GM18508 (cell line): ENCODE measurements around the gene EAPP.
"Not testable (repeated sequence)": the region's sequence is repeated elsewhere in the genome, so short reads cannot be mapped to it uniquely, and the experiment has no call there.

ENCODE experiments used
- ATAC-seq: cut with Tn5 transposase; IDR thresholded peaks from one replicate; pipeline ENCODE4 v1.9.1; 2021; ENCODE audit warnings: moderate number of reproducible peaks; ENCODE audit not compliant: insufficient read depth, unreplicated experiment

The EAPP gene

DNA sequence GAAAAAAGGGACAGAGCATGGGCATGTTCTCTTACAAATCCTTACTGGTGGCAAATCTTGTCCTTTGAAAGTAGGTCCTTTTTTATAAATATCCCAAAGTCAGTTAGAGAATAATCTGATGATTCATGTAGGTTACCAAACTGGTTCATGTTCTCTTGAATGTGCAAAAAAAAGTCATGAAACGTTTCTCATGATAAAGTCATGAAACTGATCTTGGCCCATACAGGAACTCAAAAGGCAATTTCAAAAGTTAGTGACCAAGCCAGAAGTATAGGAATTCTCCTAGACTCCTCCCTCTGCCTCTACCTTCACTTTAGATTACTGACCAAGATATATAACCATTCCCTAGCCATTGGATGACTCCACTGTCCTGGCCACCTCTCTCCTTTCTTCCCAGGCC lies 50.2 kb downstream of the EAPP start:
- no peak for ATAC-seq

- no peak for ATAC-seq
Measured at GRCh38 chr14:34488528-34488927, 51.0 kb downstream of the EAPP start.

GRCh38 chr14:34484726-34485125 lies 54.8 kb downstream of the EAPP start:
- no peak for ATAC-seq

GRCh38 chr14:34482463-34482862 lies 57.0 kb downstream of the EAPP start:
- ATAC-seq = no peak

DNA sequence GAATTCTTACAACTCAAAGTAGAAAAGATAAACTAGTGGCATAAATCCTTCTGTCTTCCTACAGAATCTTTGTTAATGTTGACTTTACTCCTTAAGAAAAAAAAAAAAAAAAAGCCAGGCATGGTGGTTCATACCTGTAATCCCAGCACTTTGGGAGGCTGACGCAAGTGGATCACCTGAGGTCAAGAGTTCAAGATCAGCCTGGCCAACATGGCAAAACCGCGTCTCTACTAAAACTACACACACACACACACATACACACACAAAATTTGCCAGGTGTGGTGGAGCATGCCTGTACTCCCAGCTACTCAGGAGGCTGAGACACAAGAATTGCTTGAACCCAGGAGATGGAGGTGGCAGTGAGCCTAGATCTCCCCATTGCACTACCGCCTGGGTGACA lies 59.8 kb downstream of the EAPP start:
- no peak for ATAC-seq

- ATAC-seq = no peak
Measured at GRCh38 chr14:34478261-34478660, 61.2 kb downstream of the EAPP start.

DNA sequence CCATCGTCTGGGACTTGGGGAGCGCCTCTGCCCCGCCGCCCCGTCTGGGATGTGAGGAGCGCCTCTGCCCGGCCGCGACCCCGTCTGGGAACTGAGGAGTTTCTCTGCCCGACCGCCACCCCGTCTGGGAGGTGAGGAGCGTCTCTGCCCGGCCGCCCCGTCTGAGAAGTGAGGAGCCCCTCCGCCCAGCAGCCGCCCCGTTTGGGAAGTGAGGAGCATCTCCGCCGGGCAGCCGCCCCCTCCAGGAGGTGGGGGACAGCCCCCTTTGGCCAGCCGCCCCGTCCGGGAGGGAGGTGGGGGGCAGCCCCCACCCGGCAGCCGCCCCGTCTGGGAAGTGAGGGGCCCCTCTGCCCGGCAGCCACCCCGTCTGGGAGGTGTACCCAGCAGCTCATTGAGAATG lies 63.5 kb downstream of the EAPP start:
- ATAC-seq = not testable (repeated sequence)

DNA sequence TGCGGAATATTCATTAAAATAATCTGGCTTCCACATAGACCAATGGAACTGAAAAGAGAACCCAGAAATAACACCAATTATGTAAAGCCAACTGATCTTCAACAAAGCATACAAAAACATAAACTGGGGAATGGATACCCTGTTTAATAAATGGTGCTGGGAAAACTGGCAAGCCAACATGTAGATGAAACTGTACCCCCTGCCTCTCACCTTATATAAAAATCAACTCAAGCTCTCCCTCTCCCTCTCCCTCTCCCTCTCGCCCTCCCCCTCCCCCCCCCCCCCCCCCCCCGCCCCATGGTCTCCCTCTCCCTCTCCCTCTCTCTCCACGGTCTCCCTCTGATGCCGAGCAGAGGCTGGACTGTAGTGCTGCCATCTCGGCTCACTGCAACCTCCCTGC lies 64.3 kb downstream of the EAPP start:
- ATAC-seq = no peak

GRCh38 chr14:34474187-34474679 lies 65.3 kb downstream of the EAPP start:
- no peak for ATAC-seq

GRCh38 chr14:34472706-34473279 lies 66.7 kb downstream of the EAPP start:
- no peak for ATAC-seq

- no peak for ATAC-seq
Measured at GRCh38 chr14:34470319-34470718, 69.2 kb downstream of the EAPP start.

GRCh38 chr14:34466691-34467090 lies 72.8 kb downstream of the EAPP start:
- ATAC-seq = no peak
